ENCODE data around the gene LRP5. TPM values are rescaled to one million over a fixed set of nuclear protein-coding genes. Genes with fewer than 3 reads are reported as not detected.

LRP5 gene
- total RNA-seq, 1 donor from 2014 or later: 101 TPM

GRCh38 chr11:68309621-68310185 is 2.7 kb upstream of the LRP5 start:
- intact Hi-C loops (cut with DNase I): loop anchor here (10.0 kb wide), 1 partner anchor 75 kb away; no protein-coding TSS in a partner anchor
- no peak overlapping the region for H3K27ac ChIP-seq
- TF ChIP-seq CTCF (IDR thresholded peaks at IDR 0.05): no peak
- H3K27me3 ChIP-seq: no peaks in the 10 kb centered on the region
- DNase-seq (no peak), ATAC-seq (no peak)
- H3K4me3 ChIP-seq: no peak overlapping the region
- no peaks in the 10 kb centered on the region for H3K9me3 ChIP-seq
- H3K4me1 ChIP-seq: peaks cover 14% of the 10 kb centered on the region
- H3K36me3 ChIP-seq: no peaks in the 10 kb centered on the region

- intact Hi-C loops (cut with DNase I): loop anchor here (10.0 kb wide), 1 partner anchor 73 kb away; no protein-coding TSS in a partner anchor
- Histone ChIP-seq H3K36me3 (no peaks in the 10 kb centered on the region), H3K27ac (peak overlapping the region; percentile 53), H3K4me3 (peak overlapping the region; percentile 40), H3K9me3 (no peaks in the 10 kb centered on the region), H3K27me3 (no peaks in the 10 kb centered on the region), H3K4me1 (peaks cover 30% of the 10 kb centered on the region)
- DNase-seq: peak; percentile 70
- ATAC-seq: peak; percentile 10
- TF ChIP-seq CTCF (IDR thresholded peaks at IDR 0.05): no peak
Observed at GRCh38 chr11:68311160-68312116, 953 bp upstream of the LRP5 start.

- Histone ChIP-seq H3K36me3 (no peaks in the 10 kb centered on the region), H3K27ac (peak overlapping the region; percentile 78), H3K9me3 (no peaks in the 10 kb centered on the region), H3K4me3 (peak overlapping the region; percentile 68), H3K4me1 (peaks cover 42% of the 10 kb centered on the region), H3K27me3 (no peaks in the 10 kb centered on the region)
- peak; percentile 71 for DNase-seq
- intact Hi-C loops (cut with DNase I): loop anchor here (10.0 kb wide), 1 partner anchor 72 kb away; no protein-coding TSS in a partner anchor
- no peak for TF ChIP-seq CTCF (IDR thresholded peaks at IDR 0.05)
- peak; percentile 30 for ATAC-seq
Observed at GRCh38 chr11:68312780-68313573, 586 bp downstream of the LRP5 start.

GRCh38 chr11:68313574-68314202 is 1.3 kb downstream of the LRP5 start:
- Histone ChIP-seq H3K9me3 (no peaks in the 10 kb centered on the region), H3K36me3 (no peaks in the 10 kb centered on the region), H3K4me3 (peak overlapping the region; percentile 68), H3K4me1 (peaks cover 42% of the 10 kb centered on the region), H3K27me3 (no peaks in the 10 kb centered on the region), H3K27ac (peak overlapping the region; percentile 78)
- DNase-seq (peak; percentile 66), ATAC-seq (no peak)
- no peak for TF ChIP-seq CTCF (IDR thresholded peaks at IDR 0.05)
- intact Hi-C loops (cut with DNase I): loop anchor here (10.0 kb wide), 1 partner anchor 71 kb away; no protein-coding TSS in a partner anchor
